Heart left ventricle (tissue), 16 donors: ENCODE measurements around the gene IKZF3. TPM values are rescaled to one million over a fixed set of nuclear protein-coding genes. Genes with fewer than 3 reads are reported as not detected.

ENCODE experiments used
- ATAC-seq, 4 donors: fragments of 200-7000 bp; cut with Tn5 transposase; one replicate each; pipeline ENCODE4 v1.9.1; 2020 to 2022; ENCODE audit warnings: moderate library complexity in 4 of 4, mild to moderate bottlenecking in 3 of 4, moderate number of reproducible peaks in 1 of 4
- DNase-seq, 5 donors: peaks; one replicate each; pipeline ENCODE4 v3.0.0-alpha.2; 2020
- H3K27ac ChIP-seq, 12 donors: fragments of 200-600 bp; sonication (generic) in 4 of 12; one replicate each; pipeline versions ENCODE4 v1.5.0 to v1.8.0; 2016 to 2022; ENCODE audit warnings: mild to moderate bottlenecking in 2 of 12
- H3K27me3 ChIP-seq, 9 donors: fragments of 200-600 bp; sonication (generic) in 2 of 9; one replicate each; pipeline versions ENCODE4 v1.5.1 to v1.8.0; 2016 to 2022; ENCODE audit warnings: mild to moderate bottlenecking in 3 of 9
- H3K36me3 ChIP-seq, 9 donors: fragments of 200-600 bp; sonication (generic) in 2 of 9; one replicate each; pipeline versions ENCODE4 v1.5.0 to v1.8.0; 2018 to 2022; ENCODE audit warnings: mild to moderate bottlenecking in 2 of 9
- H3K4me1 ChIP-seq, 12 donors: fragments of 200-600 bp; sonication (generic) in 4 of 12; one replicate each; pipeline versions ENCODE4 v1.5.0 to v1.8.0; 2016 to 2022; ENCODE audit warnings: mild to moderate bottlenecking in 3 of 12
- H3K4me3 ChIP-seq, 12 donors: fragments of 200-600 bp; sonication (generic) in 4 of 12; one replicate each; pipeline versions ENCODE4 v1.5.0 to v1.8.0; 2017 to 2022; ENCODE audit warnings: mild to moderate bottlenecking in 9 of 12, moderate library complexity in 4 of 12
- H3K9me3 ChIP-seq, 12 donors: fragments of 200-600 bp; sonication (generic) in 4 of 12; one replicate each; pipeline versions ENCODE4 v1.5.0 to v1.8.0; 2016 to 2022; ENCODE audit warnings: mild to moderate bottlenecking in 1 of 12
- POLR2A ChIP-seq, 2 donors: fragments of 450-650 bp; IDR thresholded peaks; one replicate each; pipeline ENCODE4 v1.6.1; 2017; ENCODE audit warnings: antibody characterized with exemption in 2 of 2, mild to moderate bottlenecking in 2 of 2, moderate library complexity in 2 of 2
- WGBS, 4 donors: extraction: QIAGEN DNeasy Blood & Tissue Kit in 2 of 4; methylation state at CpG; one replicate each; pipeline versions ENCODE4 v1.1.5 to v1.1.7; 2013 to 2018; 5-methylcytosine and 5-hydroxymethylcytosine counted together
- intact Hi-C, 10 donors: fragments of 100-400 bp; cut with DNase I; formaldehyde crosslinking; loops; one replicate each; pipeline versions ENCODE4 v1.11.1 to v1.14.2; 2022
- long read RNA-seq, 3 donors: library from polyadenylated mRNA; unstranded; transcript quantifications; one replicate each; pipeline ENCODE4 v2.0.0, GENCODE V29; 2020 to 2021
- polyA plus RNA-seq, 2 donors: library from polyadenylated mRNA; stranded (reverse); fragments of 200-250 nt; gene quantifications; one replicate each; pipeline ENCODE4 v1.2.3, GENCODE V29; 2013
- total RNA-seq, 9 donors: library from RNA; depleted of rRNA in 2 of 9; stranded (reverse); fragments of >200 nt in 2 of 9; fragmentation: NEBNext Ultra II Directional in 3 of 9; extraction: Animal tissue kit (Norgen Biotek cat#: 25700) in 3 of 9; gene quantifications; one replicate each; pipeline versions ENCODE4 v1.1.0 to v1.2.4, GENCODE V29; 2016 to 2023
- TF ChIP-seq, protein P1 (sequence below), 12 donors: fragments of 200-600 bp; sonication (generic) in 4 of 12; IDR thresholded peaks; one replicate each; pipeline versions ENCODE4 v1.5.0 to v1.8.0; 2018 to 2022; ENCODE audit warnings: antibody characterized with exemption in 12 of 12, mild to moderate bottlenecking in 5 of 12
- donor health status: ischemic (EF 13 %, LVEDD 7.1; RV severe dilation, severe dysfunction).
- donor health status: healthy with polysubstance abuse.
- donor health status: DM: no; HTN: yes; CAD: no.
- donor health status: DM: no; HTN: no; CAD: no.
- donor health status: ischemic (EF 25% LVEDD 6.9; RV normal size, moderate dysfunction).
- donor health status: ischemic (EF 25% LVEDD 5.7; RV mildly dilated, moderate dysfunction).
- donor health status: healthy.
- donor health status: DM: yes; HTN: yes; CAD: no.
- donor health status: ischemic (EF 35%, LVEDD 5.7; RV mildly dilated, moderate dysfunction).
- donor health status: nonischemic (EF 11% LVEDD 7.7; RV severe dilation, severe dysfunction).
- donor health status: DM: yes; HTN: yes; CAD: no.
- donor health status: PGD.
- donor health status: ischemic (EF 29% LVEDD 5.4; RV normal size, mild dysfunction).
- donor health status: nonischemic (EF 23%, LVEDD 6.1; RV moderate dilation, normal function).

IKZF3 gene
- total RNA-seq (1 to 10 TPM in 2 of 9 donors, under 1 TPM in 7; 0.07 to 6.9 (median 0.22) TPM), polyA plus RNA-seq (under 1 TPM; 0.08 to 0.11 TPM)
- long read RNA-seq, donor 1 = 0 reads
- long read RNA-seq, donor 2 = 0 reads
- long read RNA-seq, donor 3 = 0 reads

- Histone ChIP-seq H3K9me3 (peaks cover 0 to 8% (median 0%) of the 10 kb centered on the region in 12 donors), H3K27me3 (peaks cover 32 to 98% (median 78%) of the 10 kb centered on the region in 9 donors), H3K36me3 (no peaks in the 10 kb centered on the region), H3K4me1 (peaks cover 0 to 27% (median 5%) of the 10 kb centered on the region in 12 donors), H3K27ac (peak within 1 kb of the TSS in 1 of 12 donors; percentile 76), H3K4me3 (peak within 1 kb of the TSS in 8 of 12 donors; percentile 1 to 58 (median 10))
- intact Hi-C loops = loop anchor here in 1 of 10 donors (10.0 kb wide), 1 partner anchor 61 kb away; the partner anchor contains the start of genes LRRC3C and ORMDL3
- TF ChIP-seq, protein P1, sequence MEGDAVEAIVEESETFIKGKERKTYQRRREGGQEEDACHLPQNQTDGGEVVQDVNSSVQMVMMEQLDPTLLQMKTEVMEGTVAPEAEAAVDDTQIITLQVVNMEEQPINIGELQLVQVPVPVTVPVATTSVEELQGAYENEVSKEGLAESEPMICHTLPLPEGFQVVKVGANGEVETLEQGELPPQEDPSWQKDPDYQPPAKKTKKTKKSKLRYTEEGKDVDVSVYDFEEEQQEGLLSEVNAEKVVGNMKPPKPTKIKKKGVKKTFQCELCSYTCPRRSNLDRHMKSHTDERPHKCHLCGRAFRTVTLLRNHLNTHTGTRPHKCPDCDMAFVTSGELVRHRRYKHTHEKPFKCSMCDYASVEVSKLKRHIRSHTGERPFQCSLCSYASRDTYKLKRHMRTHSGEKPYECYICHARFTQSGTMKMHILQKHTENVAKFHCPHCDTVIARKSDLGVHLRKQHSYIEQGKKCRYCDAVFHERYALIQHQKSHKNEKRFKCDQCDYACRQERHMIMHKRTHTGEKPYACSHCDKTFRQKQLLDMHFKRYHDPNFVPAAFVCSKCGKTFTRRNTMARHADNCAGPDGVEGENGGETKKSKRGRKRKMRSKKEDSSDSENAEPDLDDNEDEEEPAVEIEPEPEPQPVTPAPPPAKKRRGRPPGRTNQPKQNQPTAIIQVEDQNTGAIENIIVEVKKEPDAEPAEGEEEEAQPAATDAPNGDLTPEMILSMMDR (IDR thresholded peaks at IDR 0.05) = peak in 5 of 12 donors; percentile 12 to 33 (median 25)
- no peak for TF ChIP-seq POLR2A (IDR thresholded peaks at IDR 0.05)
- ATAC-seq (peak in 3 of 4 donors; percentile 79 to 91 (median 84)), DNase-seq (peak; percentile 28 to 79 (median 45))
- WGBS, 4 donors = 3 to 6% (median 3%) methylated on average over 46 to 50 of the region's 50 CpGs
Observed at GRCh38 chr17:39863918-39864746, at the start of gene IKZF3. Gene IKZF3, minus strand, starts transcription at chr17:39864312. Its CDS starts 186 bp downstream, at chr17:39864126.

GRCh38 chr17:39908789-39909352 lies 44.8 kb upstream of the IKZF3 start:
- WGBS, 4 donors = 89 to 95% (median 91%) methylated on average over 6 of the region's 6 CpGs

DNA sequence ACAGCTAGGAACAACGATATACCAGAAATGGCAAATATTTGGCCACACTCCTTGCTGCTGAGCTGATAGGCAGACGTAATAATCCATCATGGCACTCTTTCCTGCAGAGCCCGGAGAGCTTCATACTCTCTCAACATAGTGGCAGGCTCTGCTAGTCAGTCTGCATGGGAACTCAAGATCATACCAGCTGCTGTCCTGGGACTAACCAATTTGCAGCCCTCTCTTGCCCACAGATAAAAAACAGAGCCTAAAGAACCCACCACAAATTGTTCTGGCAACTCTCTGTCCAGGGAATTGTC lies 40.8 kb upstream of the IKZF3 start:
- Histone ChIP-seq H3K4me1 (peaks cover 0 to 6% (median 0%) of the 10 kb centered on the region in 12 donors), H3K9me3 (no peaks in the 10 kb centered on the region), H3K4me3 (no peak overlapping the region), H3K27ac (no peak overlapping the region), H3K27me3 (no peaks in the 10 kb centered on the region), H3K36me3 (peaks cover 0 to 33% (median 10%) of the 10 kb centered on the region in 9 donors)
- TF ChIP-seq, protein P1 (IDR thresholded peaks at IDR 0.05) = no peak
- TF ChIP-seq POLR2A (IDR thresholded peaks at IDR 0.05) = no peak
- ATAC-seq (no peak), DNase-seq (no peak)
- intact Hi-C loops = no loop called here
- 87 to 93% (median 88%) methylated on average over 3 of the region's 3 CpGs for WGBS, 4 donors

More at GRCh38 chr17:39908789-39909352, 44.8 kb upstream of the IKZF3 start:
- Histone ChIP-seq H3K27ac (no peak overlapping the region), H3K27me3 (no peaks in the 10 kb centered on the region), H3K4me3 (no peak overlapping the region), H3K9me3 (no peaks in the 10 kb centered on the region), H3K36me3 (peaks cover 0 to 55% (median 18%) of the 10 kb centered on the region in 9 donors), H3K4me1 (peaks cover 0 to under 1% (median 0%) of the 10 kb centered on the region in 12 donors)
- ATAC-seq (no peak), DNase-seq (no peak)
- intact Hi-C loops = no loop called here
- TF ChIP-seq, protein P1 (IDR thresholded peaks at IDR 0.05) = no peak
- no peak for TF ChIP-seq POLR2A (IDR thresholded peaks at IDR 0.05)
